GDM1 (cell line): ENCODE results near the gene GATAD2A.

Source experiments
- DNase-seq: peaks from one replicate; lab custom pipeline; 2025; lab: John Stamatoyannopoulos, UW

The GATAD2A gene

DNA sequence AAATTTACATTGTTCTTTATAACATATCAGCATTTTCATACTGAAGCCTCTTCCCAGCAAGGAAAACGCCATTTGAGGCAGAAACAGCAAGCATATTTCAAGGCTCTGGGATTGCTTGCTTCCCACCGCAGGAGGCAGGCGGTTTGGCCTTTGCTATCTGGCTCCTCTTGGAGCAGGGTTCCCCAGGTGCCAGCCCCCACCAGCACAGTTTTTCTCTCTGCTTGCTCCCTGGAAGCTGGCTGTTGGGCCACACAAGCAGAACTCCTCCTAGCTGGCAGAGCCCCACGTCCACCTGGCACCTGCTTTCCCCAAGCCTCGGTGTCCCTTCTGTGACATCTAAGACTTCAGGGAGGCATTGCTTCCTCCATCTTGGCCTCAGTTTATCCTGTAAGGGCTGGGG lies 16.7 kb downstream of the GATAD2A start:
- DNase-seq: no peak

DNA sequence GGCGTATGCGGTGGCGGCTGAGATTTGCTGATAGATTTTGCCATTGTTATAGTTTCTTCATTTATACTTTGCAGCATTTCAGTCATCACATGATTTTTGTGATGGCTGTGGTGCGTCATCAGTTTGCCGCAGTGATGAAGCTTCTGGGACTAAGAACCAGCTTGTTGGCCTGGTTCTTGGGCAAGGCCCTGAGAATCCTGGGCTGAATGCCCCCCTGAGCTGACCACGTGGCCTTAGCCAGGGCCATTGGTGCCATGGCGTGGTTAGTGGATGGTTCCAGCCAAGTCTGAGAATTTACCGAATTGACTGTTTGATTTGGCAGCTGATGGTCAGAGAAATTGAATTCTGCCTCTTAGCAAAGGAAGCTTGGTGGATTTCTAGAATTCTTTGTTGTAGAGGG lies 17.8 kb downstream of the GATAD2A start:
- no peak for DNase-seq

DNA sequence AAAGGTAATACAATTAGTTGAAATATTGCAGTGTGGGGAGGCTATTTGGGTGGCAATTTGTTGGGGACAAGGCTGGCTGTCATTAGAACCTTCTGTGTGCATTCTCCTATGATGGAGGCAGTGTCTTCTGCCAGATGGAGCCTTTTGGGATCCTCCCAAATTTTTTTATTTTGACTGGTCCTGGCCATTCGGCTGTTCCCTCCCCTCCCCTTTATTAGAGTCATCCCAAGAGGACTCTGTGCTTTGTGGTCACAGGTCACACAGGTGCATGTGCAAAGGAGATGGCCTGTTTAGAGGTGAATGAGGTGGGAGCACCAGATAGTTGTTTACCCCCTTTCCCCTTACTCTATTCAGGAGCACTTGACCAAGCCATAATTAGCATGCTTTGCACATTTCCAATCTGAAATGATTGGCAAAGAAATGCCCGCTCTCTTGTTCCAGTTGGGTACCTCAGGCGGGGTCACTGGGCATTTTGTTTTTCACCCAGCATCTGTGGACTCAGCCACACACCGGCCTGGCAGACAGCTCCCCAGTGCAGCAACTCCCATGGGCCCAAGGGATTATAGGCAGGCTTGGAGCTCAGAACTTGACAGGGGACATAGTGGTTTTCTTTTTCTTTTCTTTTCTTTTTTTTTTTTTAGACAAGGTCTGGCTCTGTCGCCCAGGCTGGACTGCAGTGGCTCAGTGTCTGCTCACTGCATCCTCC lies 19.8 kb downstream of the GATAD2A start:
- DNase-seq: no peak

DNA sequence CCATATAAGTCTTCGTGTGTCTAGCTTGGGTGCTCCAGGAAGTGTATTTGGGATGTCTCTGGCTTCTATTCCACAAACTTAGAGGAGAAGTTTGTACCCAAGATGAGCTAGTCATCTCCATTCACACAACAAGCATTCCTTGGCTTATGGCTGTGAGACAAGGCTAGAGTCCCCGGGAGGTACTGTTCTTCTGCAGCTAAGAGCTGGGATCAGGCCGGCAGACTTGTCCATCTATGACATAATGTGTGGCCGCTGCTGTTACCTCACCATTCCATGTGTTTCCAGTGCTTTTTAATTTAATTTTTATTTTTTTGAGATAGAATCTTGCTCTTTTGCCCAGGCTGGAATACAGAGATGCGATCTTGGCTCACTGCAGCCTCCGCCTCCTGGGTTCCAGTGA lies 20.7 kb downstream of the GATAD2A start:
- no peak for DNase-seq

DNA sequence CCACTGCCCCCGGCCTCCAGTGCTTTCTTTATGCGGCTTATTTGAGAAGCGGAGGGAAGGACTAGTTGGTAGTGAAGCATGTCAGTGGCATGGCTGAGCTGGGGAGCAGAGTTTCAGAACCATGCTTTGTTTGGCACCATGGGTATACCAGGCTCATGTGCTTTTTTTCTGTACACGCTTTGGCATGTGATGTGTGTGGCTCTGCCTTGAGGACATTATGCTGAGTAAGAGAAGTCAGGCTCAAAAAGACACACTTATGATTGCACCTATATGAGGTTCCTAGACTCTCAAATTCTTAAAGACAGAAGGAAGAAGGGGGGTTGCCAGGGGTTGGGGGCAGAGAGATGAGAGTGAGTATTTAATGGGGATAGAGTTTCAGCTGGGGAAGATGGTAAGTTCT lies 21.3 kb downstream of the GATAD2A start:
- DNase-seq: no peak

DNA sequence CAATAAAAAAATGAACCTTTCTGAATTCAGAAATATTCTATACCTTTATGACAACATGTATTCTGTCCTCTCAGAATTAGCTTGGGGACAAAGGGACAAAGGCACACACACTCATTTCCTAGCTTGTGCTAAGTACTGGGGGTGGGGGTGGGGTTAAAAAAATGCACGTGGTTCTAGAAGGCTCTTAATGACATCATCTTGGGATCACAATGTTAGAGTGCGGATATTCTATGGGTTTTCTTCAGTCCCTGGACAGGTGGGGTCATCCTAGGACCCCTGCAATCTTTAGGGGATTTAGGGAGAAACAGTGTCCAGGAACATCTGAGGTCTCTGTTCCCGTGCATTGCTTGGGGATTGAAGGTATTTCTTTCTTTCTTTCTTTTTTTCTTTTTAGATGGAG lies 21.8 kb downstream of the GATAD2A start:
- no peak for DNase-seq

DNA sequence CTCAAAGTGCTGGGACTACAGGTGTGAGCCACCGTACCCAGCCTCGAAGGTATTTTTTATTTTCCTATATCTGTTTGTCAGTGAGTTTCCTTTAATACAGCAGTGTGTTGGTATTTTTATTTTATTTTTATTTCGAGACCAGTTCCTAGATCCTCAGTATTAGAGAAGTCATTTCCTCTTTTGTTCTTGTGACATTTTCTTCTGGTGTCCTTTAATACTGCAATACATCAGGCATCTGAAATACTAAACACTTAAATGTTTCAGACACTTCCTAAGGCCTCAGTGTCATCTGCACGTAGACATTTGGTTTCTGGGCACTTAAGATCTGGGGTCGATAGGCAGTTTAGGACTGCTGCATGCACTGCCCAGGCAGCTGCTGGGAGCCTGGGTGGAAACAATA lies 22.5 kb downstream of the GATAD2A start:
- DNase-seq: no peak

DNA sequence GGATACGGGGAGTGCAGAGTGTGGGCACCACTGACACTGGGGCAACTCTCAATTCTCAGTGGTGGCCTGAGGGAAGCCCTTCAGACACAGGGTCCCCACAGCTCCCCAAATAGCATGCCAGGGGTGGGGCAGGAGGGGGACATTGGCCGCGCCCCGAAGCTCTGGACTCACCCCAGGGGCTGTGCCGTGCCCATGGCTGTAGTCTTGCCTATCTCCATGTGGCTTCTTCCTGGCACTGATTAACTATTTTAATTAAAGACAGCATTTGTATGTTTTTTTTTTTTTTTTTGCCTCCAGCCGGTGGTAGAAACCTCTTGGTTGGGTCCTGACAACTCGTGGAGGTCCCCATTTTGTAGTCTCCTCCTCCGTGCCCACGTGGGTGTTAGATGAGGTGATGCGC lies 23.3 kb downstream of the GATAD2A start:
- no peak for DNase-seq

DNA sequence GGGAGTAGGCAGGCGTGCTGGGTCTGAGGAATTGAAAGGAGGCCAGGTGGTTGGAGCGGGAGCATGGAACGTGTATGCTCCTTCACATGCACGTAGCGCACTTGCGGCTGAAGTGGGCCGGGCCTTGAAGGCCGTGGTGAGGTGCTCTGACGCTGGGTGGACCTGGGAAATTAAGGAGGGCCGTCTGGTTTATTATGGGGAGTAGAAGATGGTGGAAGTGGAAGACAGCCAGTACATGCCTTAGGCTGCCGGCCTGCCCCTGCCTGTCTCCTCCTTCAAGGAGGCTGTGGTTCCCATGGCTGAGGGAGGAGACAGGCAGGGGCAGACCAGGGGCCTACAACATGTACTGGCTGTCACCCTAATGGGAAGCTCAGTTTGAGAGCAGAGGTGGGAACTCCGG lies 23.9 kb downstream of the GATAD2A start:
- DNase-seq: no peak

DNA sequence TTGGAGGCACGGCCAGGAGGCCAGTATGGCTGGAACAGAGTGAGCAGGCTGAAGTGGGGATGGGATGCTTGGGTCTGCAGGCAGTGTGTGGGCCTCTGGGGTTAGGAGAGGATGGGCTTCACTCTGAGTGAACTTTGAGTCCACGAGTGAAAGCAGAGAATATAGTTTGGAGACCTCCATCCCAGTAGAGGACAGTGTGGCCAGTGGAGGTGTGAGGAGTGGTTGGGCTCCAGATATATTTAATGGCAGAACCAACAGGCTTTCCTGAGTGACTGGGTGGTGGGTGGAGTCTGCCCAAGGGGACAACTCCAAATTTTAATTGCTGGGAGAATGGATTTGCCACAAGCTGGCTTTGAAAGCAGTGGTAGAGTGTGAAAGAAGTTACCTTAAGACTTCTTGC lies 27.3 kb downstream of the GATAD2A start:
- no peak for DNase-seq

DNA sequence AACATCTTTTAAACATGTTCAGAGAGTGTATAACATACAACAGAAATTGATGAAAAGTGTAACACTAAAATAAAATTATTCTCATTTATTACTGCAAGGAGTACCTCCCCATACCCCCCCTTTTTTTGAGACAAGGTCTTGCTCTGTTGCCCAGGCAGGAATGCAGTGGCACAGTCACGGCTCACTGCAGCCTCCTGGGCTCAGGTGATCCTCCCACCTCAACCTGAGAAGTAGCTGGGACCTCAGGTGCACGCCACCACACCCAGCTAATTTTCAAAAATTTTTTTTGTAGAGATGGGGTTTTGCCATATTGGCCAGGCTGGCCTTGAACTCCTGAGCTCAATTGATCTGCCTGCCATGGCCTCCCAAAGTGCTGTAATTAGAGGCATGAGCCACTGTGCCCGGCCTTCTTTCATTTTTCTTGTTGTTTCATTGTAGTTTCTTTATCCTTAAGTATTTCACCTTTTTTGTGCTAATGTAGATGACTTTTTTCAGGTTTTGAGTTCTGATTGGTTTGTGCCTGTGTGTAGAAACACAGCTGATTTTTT lies 28.3 kb downstream of the GATAD2A start:
- DNase-seq: no peak

DNA sequence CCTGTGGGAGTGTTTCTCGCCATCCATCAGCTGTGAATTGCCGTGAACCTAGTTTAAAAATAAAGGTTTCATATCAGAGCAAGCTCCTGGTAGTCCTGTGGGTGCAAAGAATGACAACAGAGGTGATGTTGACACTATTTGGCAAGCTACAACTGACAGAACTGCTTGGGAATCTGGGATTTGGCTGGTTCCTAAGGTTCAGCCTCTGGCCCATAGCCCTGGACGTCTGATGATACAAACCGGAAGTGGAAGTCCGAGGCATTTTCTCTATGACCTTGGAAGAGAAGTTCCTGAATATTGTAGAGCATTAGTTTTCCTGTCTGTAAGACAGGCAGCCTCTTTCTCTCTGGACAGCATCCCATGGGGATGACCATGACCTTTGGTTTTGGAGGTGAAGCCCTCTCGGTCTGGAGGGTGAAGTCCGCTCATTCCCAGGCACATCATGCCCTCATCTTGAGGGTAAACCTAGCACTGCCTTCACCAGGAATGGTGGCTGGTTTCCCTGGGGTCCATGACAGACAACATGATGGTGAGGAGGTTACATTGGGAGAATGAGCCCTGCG lies 29.1 kb downstream of the GATAD2A start:
- no peak for DNase-seq

DNA sequence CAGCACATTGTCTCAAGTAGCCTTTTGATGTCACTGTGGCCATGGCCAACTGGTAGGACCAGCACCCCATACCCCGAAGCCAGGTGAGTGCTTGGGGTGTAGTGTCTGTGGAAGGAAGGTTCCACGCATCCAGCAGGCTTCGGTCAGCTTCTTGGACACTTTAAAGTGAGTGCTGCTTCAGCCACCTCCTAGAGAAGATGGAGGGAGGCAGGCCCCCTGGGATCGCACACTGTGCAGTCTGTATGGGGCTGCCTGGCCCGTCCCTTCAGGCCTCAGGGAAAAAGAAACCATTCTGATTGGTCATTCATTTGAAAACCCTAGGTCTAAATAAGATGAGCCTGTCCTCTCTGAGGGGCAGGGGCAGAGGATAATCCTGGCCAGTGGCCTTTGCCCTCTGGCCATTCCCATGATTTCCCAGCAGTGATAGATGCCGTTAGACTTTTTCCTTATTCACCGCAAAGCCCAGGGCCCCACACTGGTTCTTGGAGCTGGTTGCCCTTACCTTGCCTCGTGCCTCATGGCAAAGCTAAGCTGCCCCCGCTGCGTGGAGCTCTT lies 30.7 kb downstream of the GATAD2A start:
- DNase-seq: no peak

DNA sequence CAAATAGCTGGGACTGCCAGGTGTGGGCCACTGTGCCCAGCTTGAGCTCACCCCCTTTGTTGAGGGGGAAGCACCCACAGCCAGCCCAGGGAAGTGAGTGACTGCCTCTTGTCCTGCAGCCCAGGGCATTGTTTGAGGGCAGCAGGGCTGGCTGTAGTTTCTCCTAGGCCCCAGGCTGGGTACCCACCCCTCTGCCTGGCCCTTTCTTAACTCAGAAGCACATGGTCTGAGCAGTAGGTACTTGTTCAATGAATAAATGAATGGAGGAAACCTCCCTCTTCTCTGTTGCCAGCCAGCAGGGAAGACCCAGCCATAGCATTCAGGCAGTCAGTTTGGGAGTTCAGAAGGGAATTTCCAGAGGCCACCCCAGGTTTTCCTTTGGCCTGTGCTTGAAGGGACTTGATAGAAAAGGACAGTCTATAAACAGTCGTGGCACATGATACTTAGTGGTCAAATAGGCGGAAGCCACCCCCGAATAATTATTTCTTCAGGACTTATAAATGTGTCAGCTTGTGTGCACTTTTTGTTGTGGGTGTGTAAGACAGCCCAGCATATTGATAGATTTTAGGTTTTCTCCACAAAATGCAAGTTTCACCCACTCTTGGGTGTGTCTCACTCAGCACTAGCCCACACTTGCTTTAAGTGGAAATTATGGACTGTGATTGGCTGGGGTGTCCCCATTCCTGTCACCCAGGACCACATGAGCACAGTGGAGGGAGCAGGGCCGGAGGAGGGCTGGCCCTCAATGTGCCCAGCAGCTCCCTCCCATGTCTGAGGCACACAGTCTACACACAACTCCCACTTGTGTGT lies 33.1 kb downstream of the GATAD2A start:
- no peak for DNase-seq

DNA sequence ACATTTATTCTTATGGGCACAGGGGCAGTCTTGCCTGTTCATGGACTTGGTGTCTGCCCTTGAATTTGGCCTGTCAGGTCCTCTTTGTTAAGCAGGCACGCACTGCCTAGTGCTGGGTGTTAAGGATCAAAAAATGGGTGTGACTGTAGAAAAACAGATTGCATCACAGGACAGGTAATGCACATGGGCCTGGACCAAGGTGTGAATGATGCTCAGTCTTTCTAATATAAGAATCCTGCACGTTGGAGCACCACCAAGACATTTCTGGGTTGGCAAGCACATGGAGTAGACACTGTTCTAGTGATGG lies 33.7 kb downstream of the GATAD2A start:
- DNase-seq: no peak

DNA sequence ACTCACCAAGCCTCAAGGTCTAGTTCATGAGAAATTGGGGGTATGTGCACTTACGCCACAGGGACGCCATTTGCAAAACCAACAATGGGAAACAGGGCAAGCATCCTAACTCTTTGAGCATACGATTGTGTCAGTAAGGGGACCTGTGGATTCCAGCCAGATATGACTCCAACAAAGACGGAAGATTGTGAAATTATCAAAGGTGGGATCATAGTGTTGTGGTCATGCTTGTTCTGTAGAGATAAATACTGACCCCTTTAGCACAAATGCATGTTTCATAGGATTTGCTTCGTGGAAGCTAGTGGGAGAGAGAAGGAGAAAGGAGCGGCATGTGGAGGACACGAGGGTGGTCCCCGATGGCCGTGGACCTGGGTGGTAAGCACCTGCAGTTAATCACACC lies 37.8 kb downstream of the GATAD2A start:
- no peak for DNase-seq

DNA sequence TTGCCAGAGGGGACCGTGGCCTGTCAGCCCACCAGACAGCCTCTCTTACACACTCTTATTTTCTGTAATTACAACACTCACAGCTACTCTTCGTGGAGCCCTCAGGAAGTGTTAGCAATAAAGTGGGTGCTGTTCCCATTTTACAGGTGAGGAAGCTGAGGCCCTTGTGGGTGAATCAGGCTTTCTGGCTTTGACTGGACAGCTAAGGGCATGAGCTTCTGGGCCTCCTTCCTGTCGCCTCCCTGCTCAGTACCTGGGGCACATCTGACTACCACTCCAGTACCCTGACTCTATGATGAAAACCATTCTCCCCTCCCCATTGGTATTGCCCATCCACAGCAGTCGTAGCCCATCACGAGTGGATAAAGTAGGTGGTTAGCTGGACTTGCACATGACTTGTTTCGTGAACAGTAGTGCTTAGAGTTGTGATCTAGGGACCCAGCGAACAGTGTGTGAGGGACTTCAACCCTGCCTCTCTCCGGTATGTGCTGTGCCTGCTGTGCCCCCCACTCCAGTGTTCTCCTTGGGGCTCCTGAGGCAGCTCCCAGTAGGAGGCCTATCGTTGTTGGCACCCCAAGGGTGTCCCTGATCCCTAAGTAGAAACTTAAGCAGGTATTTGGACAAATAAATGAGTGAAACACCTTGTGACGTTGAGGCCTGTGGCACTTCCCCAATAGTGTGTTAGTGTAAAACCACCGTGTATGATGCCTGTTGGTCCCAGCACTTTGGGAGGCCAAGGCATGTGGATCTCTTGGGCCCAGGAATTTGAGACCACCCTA lies 38.6 kb downstream of the GATAD2A start:
- no peak for DNase-seq

DNA sequence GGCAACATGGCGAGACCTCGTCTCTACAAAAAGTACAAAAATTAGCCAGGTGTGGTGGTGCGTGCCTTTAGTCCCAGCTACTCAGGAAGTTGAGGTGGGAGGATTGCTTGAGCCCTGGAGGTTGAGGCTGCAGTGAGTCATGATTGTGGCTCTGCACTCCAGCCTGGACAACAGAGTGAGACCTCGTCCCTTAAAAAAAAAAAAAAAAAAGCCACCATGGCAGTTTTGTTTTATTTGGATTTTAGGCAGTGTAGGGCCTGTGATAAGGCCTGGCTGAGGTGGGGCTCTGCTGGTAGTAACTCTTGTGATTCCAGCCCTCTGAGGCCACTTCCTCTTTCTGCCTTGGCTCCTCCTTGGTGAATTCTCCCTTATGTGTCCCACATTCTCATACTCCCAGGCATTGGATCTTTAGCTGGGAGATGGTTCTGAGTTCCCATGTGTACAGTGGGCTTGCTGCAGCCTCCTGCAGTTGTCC lies 39.2 kb downstream of the GATAD2A start:
- peak; percentile 12 for DNase-seq

DNA sequence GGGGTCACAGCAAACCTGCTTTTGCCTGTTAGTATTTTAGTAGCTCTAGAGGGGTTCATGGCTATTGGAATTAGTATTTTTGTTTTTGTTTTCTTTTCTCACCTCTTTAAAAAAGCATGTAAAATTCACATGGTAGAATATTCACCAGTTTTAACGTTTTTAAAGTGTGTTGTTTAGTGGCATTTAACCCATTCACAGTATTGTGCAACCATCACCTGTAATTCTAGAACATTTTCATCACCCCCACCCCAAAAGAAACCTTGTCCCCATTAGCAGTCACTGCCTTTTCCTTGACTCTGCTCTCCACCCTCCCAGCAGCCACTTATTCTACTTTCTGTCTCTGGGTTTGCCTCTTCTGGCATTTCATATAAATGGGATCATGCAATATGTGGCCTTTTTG lies 39.8 kb downstream of the GATAD2A start:
- DNase-seq: no peak

DNA sequence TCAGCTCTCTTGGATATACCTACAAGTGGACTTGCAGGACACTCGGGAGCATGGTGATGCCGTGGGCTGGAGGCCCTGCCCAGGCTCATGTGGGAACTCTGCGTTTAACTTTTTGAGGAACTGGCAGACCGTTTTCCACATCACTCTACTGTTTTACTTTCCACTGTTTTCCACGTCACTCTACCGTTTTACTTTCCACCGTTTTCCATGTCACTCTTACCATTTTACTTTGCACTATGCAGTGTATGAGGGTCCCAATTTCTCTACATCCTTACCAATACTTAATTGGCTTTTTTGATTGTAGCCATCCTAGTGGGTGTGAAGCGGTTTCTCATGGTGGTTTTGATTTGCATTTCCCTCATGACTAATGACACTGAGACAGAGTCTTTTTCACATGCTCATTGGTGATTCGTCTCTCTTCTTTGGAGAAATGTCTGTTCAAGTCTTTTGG lies 40.5 kb downstream of the GATAD2A start:
- no peak for DNase-seq

DNA sequence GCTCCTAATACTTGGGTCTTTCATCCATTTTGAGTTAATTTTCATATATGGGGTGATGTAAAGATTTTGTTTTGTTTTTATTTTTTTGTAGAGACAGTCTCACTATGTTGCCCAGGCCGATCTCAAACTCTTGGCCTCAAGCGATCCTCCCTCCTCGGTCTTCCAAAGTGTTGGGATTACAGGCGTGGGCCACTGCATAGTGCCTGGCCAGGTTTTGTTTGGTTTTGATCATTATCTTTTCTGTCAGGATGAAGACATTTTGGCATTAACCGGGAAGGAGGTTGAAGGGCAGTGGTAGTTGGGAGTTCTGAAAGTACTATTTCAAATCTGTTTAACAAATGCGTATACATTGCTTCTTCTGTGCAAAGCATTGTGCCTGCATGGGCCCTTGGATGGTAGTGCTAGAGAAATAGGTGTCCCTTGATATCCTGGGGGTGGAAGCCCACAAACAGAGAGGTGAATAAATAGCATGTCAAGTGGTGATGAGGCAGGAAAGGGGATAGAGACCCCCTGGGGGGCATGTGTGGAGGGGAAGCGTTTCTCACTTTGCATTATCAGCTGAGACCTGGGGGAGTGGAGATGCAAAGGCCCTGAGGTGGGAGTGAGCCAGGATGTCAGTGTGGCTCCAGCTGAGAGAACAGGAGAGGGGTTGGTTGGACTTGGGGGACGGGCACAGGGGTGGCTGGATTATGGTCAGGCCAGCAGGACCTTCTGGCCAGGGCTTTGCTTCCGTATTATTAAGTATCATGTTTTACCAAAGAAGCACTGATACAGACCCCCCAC lies 41.4 kb downstream of the GATAD2A start:
- no peak for DNase-seq
